ENCODE measurements around the gene HOXA9. TPM values are rescaled to one million over a fixed set of nuclear protein-coding genes. Genes with fewer than 3 reads are reported as not detected.
A peak's percentile ranks its signal among the peaks of the same experiment; 100 is the strongest.

The HOXA9 gene
- total RNA-seq, 3 donors from 2014 or later: 7.5 to 18.4 (median 9.0) TPM

DNA sequence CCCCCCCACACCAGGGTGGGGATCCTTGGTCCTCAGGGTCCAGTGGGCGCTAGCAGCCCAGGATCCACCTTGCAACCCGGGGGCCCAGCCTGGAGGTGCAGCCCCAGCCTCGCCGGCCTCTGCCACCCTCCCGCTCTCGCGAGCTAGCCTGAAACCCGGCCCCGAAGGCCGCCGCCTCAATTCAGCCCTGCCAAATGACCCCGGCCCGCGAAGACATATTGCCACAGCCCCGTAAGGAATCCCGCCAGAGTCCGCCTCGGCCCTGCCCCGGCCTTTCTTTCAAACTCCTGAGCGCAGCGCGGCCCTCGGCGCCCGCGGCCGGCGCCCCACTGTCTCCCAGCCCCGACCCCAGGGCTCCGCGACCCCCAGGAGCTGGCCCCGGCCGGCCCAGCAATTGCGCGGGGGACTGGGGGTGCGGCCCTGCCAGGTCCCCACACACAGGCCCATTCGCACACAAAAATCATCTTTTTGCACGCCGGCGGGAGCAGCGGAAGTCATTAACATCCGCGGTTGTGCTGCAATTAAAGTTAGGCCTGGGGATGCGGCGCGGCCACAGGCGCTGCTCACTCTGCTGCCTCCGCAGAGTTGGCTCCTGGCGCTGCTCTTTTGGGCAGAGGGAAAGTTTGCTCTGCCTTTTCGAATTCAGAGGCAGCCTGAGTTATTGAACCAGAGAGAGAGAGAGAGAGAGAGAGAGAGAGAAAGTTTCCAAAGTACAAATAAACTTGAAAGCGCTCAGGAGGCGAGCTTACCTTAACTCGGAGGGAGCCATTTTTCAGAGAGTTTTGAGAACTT is 25.8 kb downstream of the HOXA9 start:
- TF ChIP-seq, protein P1, sequence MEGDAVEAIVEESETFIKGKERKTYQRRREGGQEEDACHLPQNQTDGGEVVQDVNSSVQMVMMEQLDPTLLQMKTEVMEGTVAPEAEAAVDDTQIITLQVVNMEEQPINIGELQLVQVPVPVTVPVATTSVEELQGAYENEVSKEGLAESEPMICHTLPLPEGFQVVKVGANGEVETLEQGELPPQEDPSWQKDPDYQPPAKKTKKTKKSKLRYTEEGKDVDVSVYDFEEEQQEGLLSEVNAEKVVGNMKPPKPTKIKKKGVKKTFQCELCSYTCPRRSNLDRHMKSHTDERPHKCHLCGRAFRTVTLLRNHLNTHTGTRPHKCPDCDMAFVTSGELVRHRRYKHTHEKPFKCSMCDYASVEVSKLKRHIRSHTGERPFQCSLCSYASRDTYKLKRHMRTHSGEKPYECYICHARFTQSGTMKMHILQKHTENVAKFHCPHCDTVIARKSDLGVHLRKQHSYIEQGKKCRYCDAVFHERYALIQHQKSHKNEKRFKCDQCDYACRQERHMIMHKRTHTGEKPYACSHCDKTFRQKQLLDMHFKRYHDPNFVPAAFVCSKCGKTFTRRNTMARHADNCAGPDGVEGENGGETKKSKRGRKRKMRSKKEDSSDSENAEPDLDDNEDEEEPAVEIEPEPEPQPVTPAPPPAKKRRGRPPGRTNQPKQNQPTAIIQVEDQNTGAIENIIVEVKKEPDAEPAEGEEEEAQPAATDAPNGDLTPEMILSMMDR (IDR thresholded peaks at IDR 0.05): no peak
- TF ChIP-seq POLR2AphosphoS5 (IDR thresholded peaks at IDR 0.05) (no peak), POLR2A (IDR thresholded peaks at IDR 0.05) (no peak)
- H3K4me3 ChIP-seq: peak overlapping the region; percentile 23 to 80 (median 75)
- intact Hi-C loops (cut with DNase I; ENCODE audit: low total_unique reads): loop anchor here (5.0 kb wide), 2 partner anchors 42 to 282 kb away; partner anchors contain the start of gene HOXA1

DNA sequence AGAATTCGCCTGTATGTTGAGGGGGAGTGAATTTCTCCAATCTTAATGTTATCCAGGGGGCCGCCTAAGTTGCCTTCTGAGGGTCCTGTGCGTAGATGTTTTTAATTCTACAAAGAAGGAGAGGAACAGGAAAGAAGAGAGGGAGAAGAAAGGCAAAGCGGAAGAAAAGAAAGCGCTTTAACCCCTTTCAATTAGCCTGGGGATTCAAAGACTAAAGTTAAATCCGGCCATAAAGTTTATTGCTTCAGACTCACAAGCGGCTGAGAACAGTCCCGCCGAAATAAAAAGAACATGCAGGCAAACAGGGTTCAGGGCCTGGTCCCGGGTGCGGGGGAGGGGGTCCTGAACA is 26.4 kb downstream of the HOXA9 start:
- peaks cover 0 to 3% of the 10 kb centered on the region in 2 donors for H3K27me3 ChIP-seq
- DNase-seq (ENCODE audit: low spot score in 2 of 2): peak in 1 of 2 donors; percentile 3
- peak overlapping the region; percentile 95 to 96 for H3K27ac ChIP-seq
- no peak for TF ChIP-seq POLR2A (IDR thresholded peaks at IDR 0.05)
- no peak for TF ChIP-seq POLR2AphosphoS5 (IDR thresholded peaks at IDR 0.05)
- TF ChIP-seq, protein P1 (IDR thresholded peaks at IDR 0.05): no peak
- H3K4me1 ChIP-seq: peaks cover 4 to 6% of the 10 kb centered on the region in 2 donors
- intact Hi-C loops (cut with DNase I; ENCODE audit: low total_unique reads): no loop called here
- peak overlapping the region; percentile 23 to 80 (median 75) for H3K4me3 ChIP-seq
- H3K9me3 ChIP-seq: no peaks in the 10 kb centered on the region
- no peaks in the 10 kb centered on the region for H3K36me3 ChIP-seq

More for the DNA sequence above, 25.8 kb downstream of the HOXA9 start:
- Histone ChIP-seq H3K27me3 (peaks cover 0 to 6% of the 10 kb centered on the region in 2 donors), H3K36me3 (no peaks in the 10 kb centered on the region), H3K4me1 (peaks cover 4 to 6% of the 10 kb centered on the region in 2 donors), H3K9me3 (no peaks in the 10 kb centered on the region), H3K27ac (peak overlapping the region; percentile 95 to 96)
- peak in 1 of 2 donors; percentile 19 for DNase-seq (ENCODE audit: low spot score in 2 of 2)

GRCh38 chr7:27138472-27138871 is 26.9 kb downstream of the HOXA9 start:
- Histone ChIP-seq H3K4me3 (peak overlapping the region in 2 of 3 donors; percentile 75 to 80), H3K9me3 (no peaks in the 10 kb centered on the region), H3K4me1 (peaks cover 0 to 6% of the 10 kb centered on the region in 2 donors), H3K27me3 (no peaks in the 10 kb centered on the region), H3K27ac (peak overlapping the region; percentile 95 to 96), H3K36me3 (no peaks in the 10 kb centered on the region)
- intact Hi-C loops (cut with DNase I; ENCODE audit: low total_unique reads): no loop called here
- TF ChIP-seq, protein P1 (IDR thresholded peaks at IDR 0.05): no peak
- no peak for TF ChIP-seq POLR2A (IDR thresholded peaks at IDR 0.05)
- TF ChIP-seq POLR2AphosphoS5 (IDR thresholded peaks at IDR 0.05): no peak
- DNase-seq (ENCODE audit: low spot score in 2 of 2): peak in 1 of 2 donors; percentile 16

- peak overlapping the region; percentile 95 to 96 for H3K27ac ChIP-seq
- no peaks in the 10 kb centered on the region for H3K27me3 ChIP-seq
- TF ChIP-seq, protein P1 (IDR thresholded peaks at IDR 0.05): no peak
- TF ChIP-seq POLR2AphosphoS5 (IDR thresholded peaks at IDR 0.05) (no peak), POLR2A (IDR thresholded peaks at IDR 0.05) (no peak)
- intact Hi-C loops (cut with DNase I; ENCODE audit: low total_unique reads): no loop called here
- peak overlapping the region in 2 of 3 donors; percentile 75 to 80 for H3K4me3 ChIP-seq
- no peaks in the 10 kb centered on the region for H3K9me3 ChIP-seq
- H3K36me3 ChIP-seq: no peaks in the 10 kb centered on the region
- peak in 1 of 2 donors; percentile 10 for DNase-seq (ENCODE audit: low spot score in 2 of 2)
- H3K4me1 ChIP-seq: peaks cover 0 to 6% of the 10 kb centered on the region in 2 donors
Observed at GRCh38 chr7:27137640-27138315, 27.6 kb downstream of the HOXA9 start.
